Right lobe of liver (tissue), 6 donors: ENCODE measurements around the gene HOXB6. TPM values are rescaled to one million over a fixed set of nuclear protein-coding genes. Genes with fewer than 3 reads are reported as not detected.
A peak's percentile ranks its signal among the peaks of the same experiment; 100 is the strongest.

Experiments used
- ATAC-seq, 4 donors: fragments of 200-7000 bp; cut with Tn5 transposase; one replicate each; pipeline ENCODE4 v1.9.1; 2020; ENCODE audit warnings: mild to moderate bottlenecking in 4 of 4, moderate library complexity in 4 of 4
- DNase-seq, 3 donors: peaks; one replicate each; pipeline ENCODE4 v3.0.0-alpha.2; 2020
- H3K27ac ChIP-seq, 3 donors: fragments of 200-600 bp; one replicate each; pipeline ENCODE4 v1.8.0; 2022
- H3K27me3 ChIP-seq, 2 donors: fragments of 200-600 bp; one replicate each; pipeline ENCODE4 v1.8.0; 2022
- H3K36me3 ChIP-seq, 4 donors: fragments of 200-600 bp; sonication (generic) in 1 of 4; one replicate each; pipeline versions ENCODE4 v1.5.1 to v1.8.0; 2017 to 2022; ENCODE audit warnings: control low read depth in 1 of 4
- H3K4me1 ChIP-seq, 4 donors: fragments of 200-600 bp; sonication (generic) in 1 of 4; one replicate each; pipeline versions ENCODE4 v1.5.1 to v1.8.0; 2017 to 2022; ENCODE audit warnings: control low read depth in 1 of 4
- H3K4me3 ChIP-seq, 3 donors: fragments of 200-600 bp; one replicate each; pipeline ENCODE4 v1.8.0; 2022
- H3K9me3 ChIP-seq, 4 donors: fragments of 200-600 bp; sonication (generic) in 1 of 4; one replicate each; pipeline versions ENCODE4 v1.5.1 to v1.8.0; 2017 to 2022; ENCODE audit warnings: control low read depth in 1 of 4
- CTCF ChIP-seq, 4 donors: fragments of 200-600 bp in 3 of 4; fragments of 450-650 bp in 1 of 4; IDR thresholded peaks; one replicate each; pipeline versions ENCODE4 v1.5.1 to v1.8.0; 2016 to 2022; ENCODE audit warnings: antibody characterized with exemption in 4 of 4, mild to moderate bottlenecking in 2 of 4
- POLR2A ChIP-seq: fragments of 450-650 bp; IDR thresholded peaks from one replicate; pipeline ENCODE4 v1.6.1; 2017; ENCODE audit warnings: antibody characterized with exemption, mild to moderate bottlenecking
- WGBS: methylation state at CpG from one replicate; pipeline ENCODE4 v1.1.6; 2018; ENCODE audit warnings: low coverage, low lambda C conversion rate; ENCODE audit not compliant: insufficient coverage; ENCODE audit errors: missing lambda C conversion rate; 5-methylcytosine and 5-hydroxymethylcytosine counted together
- intact Hi-C, 2 donors: fragments of 100-400 bp; cut with DNase I; formaldehyde crosslinking; loops; one replicate each; pipeline versions ENCODE4 v1.11.2 to v1.14.1; 2022
- total RNA-seq, 6 experiments: library from RNA; depleted of rRNA in 2 of 6; stranded (reverse); fragments of >200 nt in 2 of 6; fragmentation: NEBNext Ultra II Directional in 3 of 6; extraction: Animal tissue kit (Norgen Biotek cat#: 25700) in 3 of 6; gene quantifications; one replicate each; pipeline versions ENCODE4 v1.1.0 to v1.2.4, GENCODE V29; 2016 to 2023
- donor health status: DM: no; HTN: yes; CAD: no.
- donor health status: DM: no; HTN: no; CAD: no.
- donor health status: DM: no; HTN: no; CAD: no.
- donor health status: DM: no; HTN: yes; CAD: no.
- donor health status: DM: no; HTN: yes; CAD: no.

The HOXB6 gene
- total RNA-seq, 6 experiments from 2014 or later: 0.18 to 0.83 (median 0.56) TPM

GRCh38 chr17:48626245-48627117, 21.7 kb upstream of the HOXB6 start, which contains the start of gene HOXB9:
TSS of gene HOXB9 (minus strand) at chr17:48626358. CDS start at chr17:48626269, 89 bp downstream.
- peak within 1 kb of the TSS in 2 of 3 donors; percentile 9 to 31 for H3K4me3 ChIP-seq
- H3K27me3 ChIP-seq: peaks cover 32 to 72% of the 10 kb centered on the region in 2 donors
- intact Hi-C loops: no loop called here
- TF ChIP-seq CTCF (IDR thresholded peaks at IDR 0.05) (no peak), POLR2A (no peak)
- no peak for ATAC-seq
- no peak for DNase-seq
- H3K9me3 ChIP-seq: no peaks in the 10 kb centered on the region
- no peak within 1 kb of the TSS for H3K27ac ChIP-seq
- peaks cover 0 to 17% (median 2%) of the 10 kb centered on the region in 4 donors for H3K4me1 ChIP-seq
- 2% methylated on average over 24 of the region's 50 CpGs for WGBS
- no peaks in the 10 kb centered on the region for H3K36me3 ChIP-seq

GRCh38 chr17:48625495-48626244, 20.9 kb upstream of the HOXB6 start:
- no peak for DNase-seq
- 2% methylated on average over 37 of the region's 69 CpGs for WGBS
- intact Hi-C loops: no loop called here
- H3K4me3 ChIP-seq: peak overlapping the region in 2 of 3 donors; percentile 9 to 31
- H3K27me3 ChIP-seq: peaks cover 35 to 72% of the 10 kb centered on the region in 2 donors
- no peak overlapping the region for H3K27ac ChIP-seq
- no peaks in the 10 kb centered on the region for H3K9me3 ChIP-seq
- ATAC-seq: peak; percentile 54 to 60 (median 56)
- H3K36me3 ChIP-seq: no peaks in the 10 kb centered on the region
- TF ChIP-seq POLR2A (no peak), CTCF (IDR thresholded peaks at IDR 0.05) (no peak)
- H3K4me1 ChIP-seq: peaks cover 0 to 17% (median 2%) of the 10 kb centered on the region in 4 donors

GRCh38 chr17:48624544-48625494, 20.0 kb upstream of the HOXB6 start:
- ATAC-seq: peak; percentile 28 to 58 (median 40)
- Histone ChIP-seq H3K36me3 (no peaks in the 10 kb centered on the region), H3K27me3 (peaks cover 34 to 73% of the 10 kb centered on the region in 2 donors), H3K4me1 (peaks cover 0 to 17% (median 2%) of the 10 kb centered on the region in 4 donors), H3K27ac (no peak overlapping the region), H3K9me3 (no peaks in the 10 kb centered on the region), H3K4me3 (peak overlapping the region in 1 of 3 donors; percentile 9)
- 3% methylated on average over 17 of the region's 66 CpGs for WGBS
- intact Hi-C loops: no loop called here
- TF ChIP-seq POLR2A (no peak), CTCF (IDR thresholded peaks at IDR 0.05) (no peak)
- no peak for DNase-seq

GRCh38 chr17:48624118-48624517, 19.3 kb upstream of the HOXB6 start:
- TF ChIP-seq POLR2A (no peak), CTCF (IDR thresholded peaks at IDR 0.05) (no peak)
- 19% methylated on average over 5 of the region's 5 CpGs for WGBS
- DNase-seq (no peak), ATAC-seq (no peak)
- no peak overlapping the region for H3K4me3 ChIP-seq
- H3K9me3 ChIP-seq: no peaks in the 10 kb centered on the region
- no peak overlapping the region for H3K27ac ChIP-seq
- H3K4me1 ChIP-seq: peaks cover 0 to 17% (median 2%) of the 10 kb centered on the region in 4 donors
- peaks cover 29 to 71% of the 10 kb centered on the region in 2 donors for H3K27me3 ChIP-seq
- intact Hi-C loops: no loop called here
- no peaks in the 10 kb centered on the region for H3K36me3 ChIP-seq
